ENCODE results near the gene SLC8A2. TPM values are rescaled to one million over a fixed set of nuclear protein-coding genes. Genes with fewer than 3 reads are reported as not detected.

Gene SLC8A2
- total and polyA plus RNA-seq, 3 donors from 2014 or later: 4.2 to 12.9 (median 5.0) TPM

DNA sequence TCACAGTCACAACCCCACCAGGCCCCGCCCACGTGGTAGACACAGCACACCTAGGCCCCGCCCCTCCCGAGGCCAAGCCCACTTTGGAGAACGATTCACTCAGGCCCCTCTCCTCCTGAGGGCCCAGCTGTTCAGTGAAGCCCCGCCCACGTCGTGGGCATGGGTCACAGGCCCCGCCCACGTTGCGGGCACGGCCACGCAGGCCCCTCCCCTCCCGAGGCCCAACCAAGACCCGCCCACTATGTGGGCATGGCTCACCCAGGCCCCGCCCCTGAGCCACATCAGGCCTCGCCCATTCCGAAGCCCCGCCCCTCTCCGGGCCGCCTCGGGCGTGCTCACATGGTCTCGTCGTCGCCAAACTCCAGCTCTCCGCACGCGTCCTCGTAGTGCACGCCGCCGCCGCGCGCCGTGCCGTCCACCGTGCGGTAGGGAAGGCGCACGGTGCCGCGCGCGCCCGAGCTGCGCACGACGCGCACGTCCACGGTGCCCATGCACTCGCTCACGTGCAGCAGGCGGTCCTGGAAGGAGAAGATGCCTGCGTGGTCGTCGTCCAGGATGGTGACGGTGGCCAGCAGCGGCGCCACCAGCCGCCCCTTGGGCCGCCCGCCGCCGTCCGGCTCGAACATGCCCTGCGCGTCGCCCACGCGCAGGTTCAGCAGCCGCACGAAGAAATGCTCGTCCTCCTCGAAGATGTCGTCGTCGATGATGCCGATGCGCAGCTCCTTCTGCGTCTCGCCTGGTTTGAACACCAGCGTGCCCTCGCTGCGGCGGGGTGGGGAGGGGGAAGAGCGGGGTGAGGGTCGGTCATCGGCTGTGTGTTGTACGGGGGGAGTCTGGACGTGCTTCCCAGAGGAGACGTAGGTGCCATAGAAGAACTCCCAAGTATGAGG is 24.0 kb downstream of the SLC8A2 start:
- 5 to 10% methylated on average over 13 to 58 of the region's 95 CpGs for WGBS, 2 donors
- Histone ChIP-seq H3K9me3 (no peaks in the 10 kb centered on the region), H3K36me3 (ENCODE audit: low read depth, missing control alignments) (no peaks in the 10 kb centered on the region), H3K27me3 (no peaks in the 10 kb centered on the region), H3K4me3 (peak overlapping the region; percentile 34 to 43), H3K4me1 (peaks cover 14% of the 10 kb centered on the region), H3K27ac (no peak overlapping the region)
- TF ChIP-seq, protein P1, sequence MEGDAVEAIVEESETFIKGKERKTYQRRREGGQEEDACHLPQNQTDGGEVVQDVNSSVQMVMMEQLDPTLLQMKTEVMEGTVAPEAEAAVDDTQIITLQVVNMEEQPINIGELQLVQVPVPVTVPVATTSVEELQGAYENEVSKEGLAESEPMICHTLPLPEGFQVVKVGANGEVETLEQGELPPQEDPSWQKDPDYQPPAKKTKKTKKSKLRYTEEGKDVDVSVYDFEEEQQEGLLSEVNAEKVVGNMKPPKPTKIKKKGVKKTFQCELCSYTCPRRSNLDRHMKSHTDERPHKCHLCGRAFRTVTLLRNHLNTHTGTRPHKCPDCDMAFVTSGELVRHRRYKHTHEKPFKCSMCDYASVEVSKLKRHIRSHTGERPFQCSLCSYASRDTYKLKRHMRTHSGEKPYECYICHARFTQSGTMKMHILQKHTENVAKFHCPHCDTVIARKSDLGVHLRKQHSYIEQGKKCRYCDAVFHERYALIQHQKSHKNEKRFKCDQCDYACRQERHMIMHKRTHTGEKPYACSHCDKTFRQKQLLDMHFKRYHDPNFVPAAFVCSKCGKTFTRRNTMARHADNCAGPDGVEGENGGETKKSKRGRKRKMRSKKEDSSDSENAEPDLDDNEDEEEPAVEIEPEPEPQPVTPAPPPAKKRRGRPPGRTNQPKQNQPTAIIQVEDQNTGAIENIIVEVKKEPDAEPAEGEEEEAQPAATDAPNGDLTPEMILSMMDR (IDR thresholded peaks at IDR 0.05): no peak
- no peak for TF ChIP-seq POLR2A (IDR thresholded peaks at IDR 0.05)
- intact Hi-C loops (cut with DNase I; ENCODE audit: low total_unique reads): no loop called here
- peak; percentile 86 for DNase-seq

DNA sequence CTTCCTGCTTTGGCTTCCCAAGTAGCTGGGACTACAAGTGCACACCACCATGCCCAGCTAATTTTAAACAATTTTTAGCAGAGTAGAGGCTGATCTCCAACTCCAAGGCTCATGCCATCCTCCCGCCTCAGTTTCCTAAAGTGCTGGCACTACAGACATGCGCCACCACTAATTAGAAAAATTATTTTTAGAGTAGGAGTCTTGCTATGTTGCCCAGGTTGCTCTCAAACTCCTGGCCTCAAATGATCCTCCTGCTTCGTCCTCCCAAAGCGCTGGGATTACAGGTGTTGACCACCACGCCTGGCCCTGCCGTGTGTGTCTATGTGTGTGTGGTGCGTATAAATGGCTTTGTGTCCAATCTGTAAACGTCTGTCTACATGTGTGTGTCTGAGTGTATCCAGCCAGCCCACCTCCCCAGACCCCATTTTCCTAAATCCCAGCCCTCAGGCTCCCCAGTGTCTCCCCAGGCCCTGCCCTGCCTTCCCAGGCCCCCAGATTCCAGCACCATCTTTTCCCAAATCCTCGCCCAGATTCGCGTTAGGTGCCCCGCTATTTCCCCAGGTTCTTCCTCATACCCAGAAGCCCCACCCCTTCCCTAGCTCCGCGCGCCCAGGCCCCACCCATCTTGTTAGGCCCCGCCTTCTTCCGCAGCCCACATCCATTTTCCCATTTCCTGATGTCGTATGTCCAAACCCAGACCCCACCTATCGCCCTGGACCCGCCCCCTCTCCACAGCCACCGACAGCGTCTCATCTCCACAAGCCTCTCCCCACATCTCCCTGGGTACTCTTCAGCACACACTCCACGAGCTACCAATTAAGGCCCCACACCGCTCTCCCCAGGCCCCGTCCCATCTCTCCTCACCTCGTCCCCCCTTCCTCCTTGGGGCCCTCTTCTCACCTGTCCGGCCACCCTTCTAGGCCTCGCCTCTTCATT is 24.9 kb downstream of the SLC8A2 start:
- Histone ChIP-seq H3K36me3 (ENCODE audit: low read depth, missing control alignments) (no peaks in the 10 kb centered on the region), H3K9me3 (no peaks in the 10 kb centered on the region), H3K27me3 (no peaks in the 10 kb centered on the region), H3K4me3 (peak overlapping the region; percentile 34 to 43), H3K27ac (no peak overlapping the region), H3K4me1 (peaks cover 14% of the 10 kb centered on the region)
- intact Hi-C loops (cut with DNase I; ENCODE audit: low total_unique reads): no loop called here
- peak; percentile 64 for DNase-seq
- TF ChIP-seq, protein P1 (IDR thresholded peaks at IDR 0.05): no peak
- no peak for TF ChIP-seq POLR2A (IDR thresholded peaks at IDR 0.05)
- WGBS, 2 donors: 12 to 15% methylated on average over 27 to 28 of the region's 28 CpGs

DNA sequence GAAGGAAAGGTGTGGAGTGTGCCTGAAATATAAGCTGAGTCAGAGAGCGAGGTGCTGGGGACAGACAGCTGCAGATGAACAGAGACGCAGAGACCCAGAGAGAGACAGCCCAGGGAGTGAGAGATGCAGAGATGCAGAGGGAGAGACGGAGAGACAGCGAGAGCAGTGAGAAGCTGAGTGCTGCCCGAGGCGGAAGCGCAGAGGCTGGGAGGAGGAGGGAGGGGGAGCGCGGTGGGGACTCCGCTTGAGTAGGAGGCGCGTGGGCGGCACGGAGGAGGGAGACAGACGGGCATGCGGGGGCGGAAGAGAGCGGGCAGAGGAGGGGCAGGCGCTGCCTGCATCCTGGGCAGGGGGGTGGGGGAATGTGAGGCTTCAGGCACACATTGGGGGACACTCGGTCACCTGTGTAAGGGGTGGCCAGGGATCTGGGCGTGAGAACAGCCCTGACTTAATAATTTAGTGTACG is 25.7 kb downstream of the SLC8A2 start:
- peak; percentile 87 for DNase-seq
- Histone ChIP-seq H3K9me3 (no peaks in the 10 kb centered on the region), H3K36me3 (ENCODE audit: low read depth, missing control alignments) (no peaks in the 10 kb centered on the region), H3K27me3 (no peaks in the 10 kb centered on the region), H3K4me1 (peaks cover 14% of the 10 kb centered on the region), H3K4me3 (no peak overlapping the region), H3K27ac (no peak overlapping the region)
- TF ChIP-seq, protein P1 (IDR thresholded peaks at IDR 0.05): no peak
- no peak for TF ChIP-seq POLR2A (IDR thresholded peaks at IDR 0.05)
- 2% methylated on average over 18 to 22 of the region's 22 CpGs for WGBS, 2 donors
- intact Hi-C loops (cut with DNase I; ENCODE audit: low total_unique reads): no loop called here

- no peak for DNase-seq
- H3K27ac ChIP-seq: no peak overlapping the region
- no peaks in the 10 kb centered on the region for H3K36me3 ChIP-seq (ENCODE audit: low read depth, missing control alignments)
- no peak overlapping the region for H3K4me3 ChIP-seq
- no peaks in the 10 kb centered on the region for H3K9me3 ChIP-seq
- H3K4me1 ChIP-seq: peaks cover 14% of the 10 kb centered on the region
- WGBS, 2 donors: 21 to 25% methylated on average over 4 of the region's 4 CpGs
- TF ChIP-seq POLR2A (IDR thresholded peaks at IDR 0.05): no peak
- TF ChIP-seq, protein P1 (IDR thresholded peaks at IDR 0.05): no peak
- no peaks in the 10 kb centered on the region for H3K27me3 ChIP-seq
- intact Hi-C loops (cut with DNase I; ENCODE audit: low total_unique reads): no loop called here
Measured at GRCh38 chr19:47445527-47445926, 26.2 kb downstream of the SLC8A2 start.
